ENCODE results near the gene PLXND1.
"Not testable (repeated sequence)": the region's sequence is repeated elsewhere in the genome, so short reads cannot be mapped to it uniquely, and the experiment has no call there.

PLXND1 gene

DNA sequence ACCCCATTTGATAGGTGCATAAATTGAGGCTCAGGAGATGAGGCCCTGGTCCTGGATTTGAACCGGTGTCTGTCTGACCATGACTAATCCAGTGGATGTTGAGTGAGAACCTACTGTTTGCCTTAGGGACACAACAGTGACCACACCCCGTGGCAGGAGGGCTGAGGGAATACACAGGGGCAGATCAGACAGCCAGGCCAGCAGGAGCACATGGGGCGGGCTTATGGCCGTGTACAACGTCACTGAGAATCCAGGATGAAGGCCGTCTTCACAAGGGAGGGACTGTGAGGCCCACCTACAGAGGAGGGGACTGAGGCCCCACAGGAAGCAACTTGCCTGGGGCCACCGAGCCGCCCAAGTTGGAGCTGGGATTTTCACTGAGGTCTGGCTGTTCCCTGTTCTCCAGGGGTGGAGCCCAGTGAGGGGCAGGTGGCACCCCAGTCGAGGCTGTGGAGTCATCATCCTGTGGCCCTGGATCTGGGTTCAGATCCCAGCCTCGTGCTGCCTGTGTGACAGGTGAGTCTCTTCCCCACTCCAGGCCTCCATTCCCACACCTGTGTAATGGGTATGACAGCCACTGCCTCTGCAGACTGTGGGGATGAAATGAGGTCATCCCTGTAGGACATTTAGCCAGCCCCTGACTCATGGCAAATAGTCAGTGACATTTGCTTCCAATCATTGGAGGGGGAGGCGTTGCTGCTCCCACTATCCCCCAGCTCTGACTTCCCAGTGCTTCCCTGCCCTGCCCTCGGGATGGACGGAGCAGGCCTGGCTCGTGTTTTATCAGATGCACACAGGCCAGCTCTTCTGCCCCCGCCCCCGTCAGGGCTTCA, 6.3 kb upstream of the PLXND1 start:
- no peak for DNase-seq (ENCODE audit: low spot score)

DNA sequence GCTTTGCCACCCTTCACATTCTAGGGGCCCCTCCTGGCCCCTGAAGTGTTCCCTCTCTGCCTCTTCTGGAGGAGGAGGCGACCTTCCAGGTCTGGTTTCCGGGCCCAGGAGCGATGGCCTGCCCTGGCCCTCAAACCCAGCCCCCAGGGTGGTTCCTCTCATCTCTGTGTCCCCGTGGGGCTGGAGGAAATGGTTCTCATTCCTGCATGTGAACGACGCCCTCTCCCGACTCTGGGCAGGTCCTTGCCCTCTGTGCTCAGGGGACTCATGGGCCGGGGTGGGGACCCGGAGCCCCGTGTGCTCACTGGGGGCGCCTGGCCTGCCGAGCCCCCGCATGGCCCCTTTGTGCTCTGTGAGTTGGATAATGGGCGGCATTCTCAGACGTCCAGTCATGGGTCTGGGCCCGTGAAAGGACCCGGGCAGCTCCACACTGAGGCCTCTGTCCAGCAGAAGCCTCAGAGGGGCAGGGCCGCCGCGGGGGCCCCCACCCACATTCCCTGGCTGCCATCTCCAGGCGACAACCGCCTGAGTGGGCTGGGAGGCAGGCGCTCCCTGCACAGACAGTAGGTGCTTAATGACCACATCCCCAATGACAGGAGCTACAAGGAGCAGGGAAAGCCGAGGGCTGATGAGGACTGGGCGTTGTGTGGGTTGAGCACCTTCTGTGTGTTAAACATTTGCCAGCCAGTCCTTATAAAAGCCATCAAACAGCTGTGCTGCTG, 5.5 kb upstream of the PLXND1 start:
- DNase-seq (ENCODE audit: low spot score): no peak

DNA sequence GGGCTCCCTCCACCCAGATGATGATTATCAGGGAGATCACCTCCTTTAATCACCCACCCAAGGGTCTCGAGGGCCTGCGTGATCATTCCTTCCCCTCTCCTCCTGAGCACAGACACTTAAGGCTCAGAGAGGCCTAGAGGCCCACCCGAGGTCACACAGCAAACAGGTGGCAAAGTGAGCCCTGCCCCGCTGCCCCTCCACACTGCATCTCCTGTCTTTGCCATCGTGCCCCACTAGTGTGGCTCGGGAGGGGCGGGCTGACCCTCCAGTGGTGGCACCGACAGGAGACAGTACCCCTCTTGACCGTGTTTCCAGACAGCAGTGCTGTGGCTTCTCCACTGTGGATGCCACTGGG, 4.9 kb upstream of the PLXND1 start:
- no peak for DNase-seq (ENCODE audit: low spot score)

DNA sequence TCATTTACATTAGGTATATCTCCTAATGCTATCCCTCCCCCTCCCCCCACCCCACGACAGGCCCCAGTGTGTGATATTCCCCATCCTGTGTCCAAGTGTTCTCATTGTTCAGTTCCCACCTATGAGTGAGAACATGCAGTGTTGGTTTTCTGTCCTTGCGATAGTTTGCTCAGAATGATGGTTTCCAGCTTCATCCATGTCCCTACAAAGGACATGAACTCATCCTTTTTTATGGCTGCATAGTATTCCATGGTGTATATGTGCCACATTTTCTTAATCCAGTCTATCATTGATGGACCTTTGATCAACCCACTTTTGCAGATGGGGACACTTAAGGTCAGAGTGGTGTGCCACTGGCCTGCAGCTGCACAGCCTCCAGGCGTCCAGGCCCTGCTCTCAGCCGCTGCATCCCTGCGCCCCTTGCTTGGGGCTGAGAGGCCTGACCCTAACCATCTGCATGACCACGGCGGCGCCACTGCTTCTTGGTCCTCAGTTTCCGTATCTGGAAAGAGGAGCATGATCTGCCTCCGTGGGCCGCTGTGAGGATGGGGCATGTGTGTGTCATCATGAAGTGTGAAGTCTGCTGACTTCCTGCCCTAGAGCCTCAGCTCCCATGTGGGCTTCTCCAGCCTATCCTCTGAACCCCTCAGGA, 4.4 kb upstream of the PLXND1 start:
- DNase-seq (ENCODE audit: low spot score): not testable (repeated sequence)

DNA sequence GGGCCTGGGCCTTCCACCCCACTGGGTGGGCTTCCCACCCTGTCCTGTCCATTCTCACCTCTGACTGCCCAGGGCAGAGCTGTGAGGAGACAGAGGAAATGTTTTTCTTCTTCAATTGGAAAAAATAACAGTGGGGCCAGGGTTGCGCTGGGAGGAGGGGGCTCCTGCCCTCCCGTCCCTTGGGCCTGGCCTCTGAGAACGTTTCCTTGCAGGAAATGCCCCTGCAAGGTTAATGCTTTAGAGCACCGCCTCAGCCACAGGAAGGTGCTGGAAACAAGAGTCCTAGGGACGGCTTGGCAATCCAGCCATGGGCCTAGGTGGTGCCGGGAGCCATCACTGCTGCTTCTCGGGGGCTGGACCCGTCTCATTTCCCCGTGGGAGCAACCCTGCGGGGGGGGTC, 3.8 kb upstream of the PLXND1 start:
- DNase-seq (ENCODE audit: low spot score): no peak

DNA sequence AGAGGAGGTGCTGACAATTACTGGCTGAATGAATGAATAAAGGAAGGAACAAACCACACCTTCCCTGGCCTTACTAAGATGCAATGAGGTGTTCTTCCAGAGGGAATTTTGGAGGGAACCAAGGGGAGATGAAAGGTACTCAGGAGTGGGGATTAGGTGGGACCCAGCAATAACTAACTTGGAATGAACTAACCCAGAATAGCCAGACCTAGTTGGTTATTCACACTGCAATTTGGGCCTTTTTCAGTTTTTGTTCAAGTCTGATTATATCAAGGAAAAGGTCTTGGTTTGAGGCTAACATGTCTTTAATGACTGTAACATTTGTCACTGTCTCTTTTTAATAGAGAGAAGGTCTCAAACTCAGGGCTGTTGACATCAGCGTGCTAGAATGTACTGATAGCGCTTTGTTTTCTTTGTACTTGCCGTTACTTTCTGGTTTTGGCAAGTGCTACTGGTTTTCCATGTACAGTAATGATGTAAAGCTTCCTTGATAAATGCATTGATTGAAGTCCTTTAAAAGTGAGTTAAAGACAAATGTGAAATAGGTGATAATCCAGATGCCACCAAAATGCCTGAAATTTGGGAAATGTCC, 3.2 kb upstream of the PLXND1 start:
- DNase-seq (ENCODE audit: low spot score): no peak

DNA sequence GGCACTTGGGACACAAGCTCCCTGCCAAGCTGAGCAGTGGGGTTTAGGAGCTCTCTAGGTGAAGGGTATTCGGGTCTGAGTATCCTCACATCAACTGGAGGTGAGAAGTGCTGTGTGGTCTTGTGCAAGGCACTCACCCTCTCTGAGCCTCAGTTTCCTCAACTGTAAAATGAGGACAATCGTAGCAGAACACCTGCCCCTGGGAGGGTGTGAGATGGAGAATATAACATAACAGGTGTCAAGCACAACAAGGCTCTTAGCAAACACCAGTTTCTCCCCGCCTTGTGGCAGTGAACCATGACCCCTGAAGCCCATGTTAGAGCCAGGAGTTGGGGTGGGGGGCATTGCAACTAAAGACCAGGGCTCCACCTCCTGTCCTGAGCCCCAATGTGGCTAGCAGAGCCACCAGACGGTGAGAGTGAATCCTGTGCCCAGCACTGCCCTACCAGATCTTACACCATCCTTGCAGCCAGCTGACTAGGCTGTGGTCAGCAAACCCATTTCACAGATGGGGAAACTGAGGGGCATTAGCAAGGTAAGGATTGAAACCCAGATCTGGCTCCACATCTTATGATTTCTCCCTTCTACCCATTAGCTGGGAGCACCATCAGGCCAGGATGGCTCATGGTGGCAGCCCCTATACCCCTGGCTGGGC, 2.6 kb upstream of the PLXND1 start:
- no peak for DNase-seq (ENCODE audit: low spot score)

DNA sequence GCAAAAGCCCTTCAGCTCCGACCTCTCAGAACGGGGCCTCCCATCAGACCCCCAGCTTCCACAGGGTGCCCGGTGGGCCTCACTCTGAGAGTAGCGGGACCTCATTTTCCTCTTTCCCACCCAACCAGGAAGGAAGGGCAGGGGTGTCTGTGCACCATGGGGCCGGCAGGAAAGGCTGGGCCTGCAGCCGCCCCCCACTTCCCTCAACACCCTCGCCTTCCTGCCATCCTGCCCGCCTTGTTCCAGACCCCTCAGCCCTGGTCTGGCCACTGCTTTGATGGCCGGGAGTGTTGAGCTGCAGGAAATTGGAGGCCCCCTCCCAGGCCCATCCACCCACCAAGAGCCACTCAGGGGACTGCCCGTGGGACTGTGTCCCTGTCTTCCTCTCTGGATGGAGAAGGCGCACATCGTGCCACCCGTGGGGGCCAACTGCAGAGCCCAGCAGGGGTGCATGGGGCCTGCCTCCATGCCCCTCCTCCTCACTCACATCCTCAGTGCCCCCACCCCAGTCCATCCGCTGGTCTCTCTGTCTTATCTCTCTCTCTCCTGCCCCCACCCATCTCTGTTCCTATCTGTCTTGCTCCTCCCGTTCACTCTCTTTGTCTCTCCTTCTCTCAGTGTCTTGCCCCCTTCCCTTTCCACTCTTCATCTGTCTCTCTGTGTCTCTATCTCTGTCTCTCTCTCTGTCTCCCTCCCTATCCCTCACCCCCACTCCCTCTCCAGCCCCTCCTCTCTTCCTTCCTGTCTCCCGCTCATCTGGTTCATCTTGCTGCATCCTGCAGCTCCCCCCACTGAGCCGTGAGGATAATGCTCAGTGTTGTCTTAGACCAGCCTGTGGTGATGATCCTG, 1.8 kb upstream of the PLXND1 start:
- DNase-seq (ENCODE audit: low spot score): no peak

DNA sequence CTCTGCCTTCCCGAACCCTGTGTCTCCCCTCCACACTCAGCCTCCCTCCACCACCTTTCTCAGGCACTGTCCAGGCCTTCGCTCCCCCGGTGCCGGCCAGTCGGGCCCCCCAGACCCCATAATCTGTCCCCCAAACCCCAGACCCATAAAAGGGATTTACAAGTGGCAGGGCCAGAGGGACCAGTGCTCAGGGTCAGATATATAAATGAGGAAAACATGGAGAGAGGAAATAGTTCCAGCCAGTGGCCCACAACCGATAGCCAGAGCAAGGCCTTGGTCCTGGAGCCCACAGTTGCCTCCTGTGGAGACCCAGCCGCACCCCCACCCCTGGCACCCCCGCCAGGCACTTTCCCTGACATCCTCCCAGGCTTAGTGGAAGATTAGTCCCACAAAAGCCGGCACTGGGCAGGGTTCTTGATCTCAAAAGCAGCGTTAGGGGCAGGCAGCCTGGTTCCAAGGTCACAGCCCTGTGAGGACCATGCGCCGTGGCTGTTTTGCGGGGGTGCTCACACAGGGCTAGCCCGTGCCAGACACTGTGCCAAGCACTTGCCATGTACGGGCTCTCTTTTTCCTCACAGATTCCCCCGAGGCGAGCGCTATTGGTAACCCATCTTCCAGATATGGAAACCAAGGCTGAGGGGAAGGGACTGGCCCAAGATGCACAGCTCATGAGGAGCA, 1.1 kb upstream of the PLXND1 start:
- DNase-seq (ENCODE audit: low spot score): no peak

DNA sequence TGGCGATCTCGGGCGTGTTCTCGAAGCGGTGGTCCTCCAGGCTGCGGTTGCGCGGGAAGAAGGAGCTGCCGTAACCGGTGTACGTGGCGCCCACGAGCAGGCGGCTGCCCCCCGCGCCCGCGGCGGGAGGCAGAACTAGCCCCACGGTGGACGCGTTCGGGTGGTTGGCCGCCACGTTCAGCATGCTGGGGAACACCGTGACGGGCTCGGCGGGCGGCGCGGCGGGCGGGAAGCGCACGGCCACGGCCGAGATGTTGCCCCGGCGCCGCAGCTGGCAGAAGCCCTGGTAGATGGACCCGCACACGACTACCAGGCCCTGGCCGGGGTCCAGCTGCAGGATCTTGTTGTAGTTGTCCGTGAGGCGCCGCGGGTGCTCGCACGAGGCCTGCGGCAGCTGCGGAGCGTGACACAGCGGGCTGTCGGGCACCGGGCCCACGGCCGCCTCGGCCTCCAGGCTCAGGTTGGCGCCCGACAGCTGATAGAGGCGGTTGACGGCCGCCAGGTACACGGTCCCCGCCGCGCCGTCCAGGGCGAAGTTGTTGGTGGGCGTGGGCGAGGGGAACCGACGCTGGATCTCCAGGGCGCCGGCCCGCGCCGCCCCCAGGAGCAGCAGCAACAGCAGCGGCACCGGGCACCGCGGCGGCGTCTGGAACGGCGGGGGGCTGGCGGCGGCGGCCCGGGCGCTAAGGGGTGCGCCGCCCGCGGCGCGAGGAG, 397 bp downstream of the PLXND1 start:
- no peak for DNase-seq (ENCODE audit: low spot score)

DNA sequence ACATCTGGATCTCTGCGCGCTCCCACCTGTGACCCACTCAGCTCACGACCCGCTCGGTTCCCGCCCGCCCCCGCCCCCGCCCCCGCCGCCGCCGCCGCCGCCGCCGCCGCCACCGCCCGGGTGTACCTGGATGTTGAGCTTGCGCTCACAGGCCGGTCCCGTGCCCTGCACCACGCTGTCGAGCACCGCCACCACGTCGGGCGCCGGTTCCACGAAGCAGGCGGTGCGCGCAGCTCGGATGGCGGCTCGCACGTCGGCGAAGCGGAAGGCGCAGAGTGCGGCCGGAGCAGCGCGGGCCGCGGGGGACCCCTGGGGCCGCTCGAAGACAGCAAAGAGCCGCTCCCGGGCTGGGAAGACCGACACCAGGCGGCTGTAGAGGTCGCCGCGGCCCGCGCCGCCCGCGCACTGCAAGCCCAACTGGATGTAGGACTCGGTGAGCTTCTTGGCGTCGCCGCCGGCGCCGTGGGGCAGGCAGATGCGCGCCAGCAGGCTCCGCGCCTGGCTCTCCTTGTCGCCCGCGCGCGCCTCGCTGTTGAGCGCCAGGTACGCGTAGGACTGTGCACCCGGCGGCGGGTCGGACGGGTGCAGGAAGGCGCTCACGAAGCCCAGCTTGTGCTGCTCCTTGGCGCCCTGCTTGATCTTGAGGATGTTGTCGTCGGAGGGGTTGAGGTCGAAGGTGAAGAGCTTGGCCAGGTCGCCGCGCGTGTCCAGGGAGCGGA, 1.1 kb downstream of the PLXND1 start:
- DNase-seq (ENCODE audit: low spot score): peak; percentile 42

DNA sequence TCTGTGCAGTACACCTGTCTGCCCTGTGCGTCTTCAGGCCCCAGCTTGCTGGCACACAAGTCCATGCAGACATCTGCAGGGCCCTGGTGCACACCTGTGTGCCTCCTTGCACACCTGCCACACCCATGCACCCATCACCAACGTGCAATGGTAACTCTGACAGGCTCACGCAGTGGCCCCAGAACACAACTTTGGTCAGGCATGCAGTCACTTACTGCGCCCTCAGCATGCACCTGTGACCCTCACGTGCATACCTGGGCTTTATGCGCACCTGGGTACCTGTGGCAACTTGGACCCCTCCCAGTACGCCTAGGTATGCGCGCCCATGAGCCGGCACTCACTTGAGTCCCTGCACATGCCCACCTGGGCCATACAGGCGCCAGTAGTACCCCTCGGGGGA, 1.7 kb downstream of the PLXND1 start:
- no peak for DNase-seq (ENCODE audit: low spot score)

DNA sequence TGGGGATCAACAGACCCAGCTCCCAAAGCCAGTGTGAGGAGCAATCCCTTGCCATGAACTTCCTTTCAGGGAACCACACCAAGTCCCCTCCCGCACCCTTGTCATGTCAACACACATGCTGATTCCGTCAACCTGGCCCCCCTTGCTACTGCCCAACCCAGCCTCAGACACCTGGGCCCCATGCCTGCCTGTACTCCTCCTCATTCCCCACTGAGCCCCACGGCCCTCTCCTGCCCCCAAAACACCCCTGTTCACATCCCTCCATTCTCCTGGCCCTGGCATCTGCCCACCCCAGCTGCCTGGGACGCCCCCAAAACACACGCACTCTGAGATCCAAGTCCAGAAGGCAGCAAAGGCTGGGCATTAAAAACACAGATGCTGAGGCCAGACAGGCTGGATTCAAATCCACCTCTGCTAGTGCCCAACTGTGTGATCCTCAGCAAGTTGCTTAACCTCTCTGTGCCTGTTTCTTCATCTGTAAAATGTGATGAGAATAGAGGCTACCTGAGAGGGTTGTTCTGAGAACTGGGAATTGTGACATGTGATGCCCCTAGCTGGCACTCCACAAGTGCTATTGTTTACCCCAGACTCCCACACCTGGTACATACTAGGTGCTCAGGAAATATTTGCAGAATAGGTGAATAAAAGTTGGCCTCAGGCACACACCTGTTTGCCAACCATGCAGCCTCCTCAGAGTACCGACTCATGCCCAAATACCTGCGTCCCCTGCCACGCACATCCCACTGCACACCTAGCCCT, 2.3 kb downstream of the PLXND1 start:
- no peak for DNase-seq (ENCODE audit: low spot score)

DNA sequence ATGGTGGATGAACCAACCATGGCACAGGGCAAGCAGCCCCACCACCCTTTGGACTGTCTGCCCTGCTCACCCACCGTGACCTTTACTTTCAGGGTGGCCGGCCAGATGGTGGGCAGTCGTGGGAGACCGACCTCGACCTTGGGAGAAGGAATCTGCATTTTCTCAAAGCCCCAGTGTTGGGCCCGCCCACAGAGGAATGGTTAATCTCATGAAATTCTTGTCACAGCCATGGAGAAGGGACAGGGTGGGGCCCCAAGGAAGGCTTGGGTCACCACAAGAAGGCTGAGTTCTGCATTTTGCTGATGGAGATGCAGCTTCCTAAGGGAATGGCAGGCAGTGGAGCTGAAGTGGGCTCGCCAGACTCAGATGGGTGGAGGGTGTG, 2.9 kb downstream of the PLXND1 start:
- no peak for DNase-seq (ENCODE audit: low spot score)

DNA sequence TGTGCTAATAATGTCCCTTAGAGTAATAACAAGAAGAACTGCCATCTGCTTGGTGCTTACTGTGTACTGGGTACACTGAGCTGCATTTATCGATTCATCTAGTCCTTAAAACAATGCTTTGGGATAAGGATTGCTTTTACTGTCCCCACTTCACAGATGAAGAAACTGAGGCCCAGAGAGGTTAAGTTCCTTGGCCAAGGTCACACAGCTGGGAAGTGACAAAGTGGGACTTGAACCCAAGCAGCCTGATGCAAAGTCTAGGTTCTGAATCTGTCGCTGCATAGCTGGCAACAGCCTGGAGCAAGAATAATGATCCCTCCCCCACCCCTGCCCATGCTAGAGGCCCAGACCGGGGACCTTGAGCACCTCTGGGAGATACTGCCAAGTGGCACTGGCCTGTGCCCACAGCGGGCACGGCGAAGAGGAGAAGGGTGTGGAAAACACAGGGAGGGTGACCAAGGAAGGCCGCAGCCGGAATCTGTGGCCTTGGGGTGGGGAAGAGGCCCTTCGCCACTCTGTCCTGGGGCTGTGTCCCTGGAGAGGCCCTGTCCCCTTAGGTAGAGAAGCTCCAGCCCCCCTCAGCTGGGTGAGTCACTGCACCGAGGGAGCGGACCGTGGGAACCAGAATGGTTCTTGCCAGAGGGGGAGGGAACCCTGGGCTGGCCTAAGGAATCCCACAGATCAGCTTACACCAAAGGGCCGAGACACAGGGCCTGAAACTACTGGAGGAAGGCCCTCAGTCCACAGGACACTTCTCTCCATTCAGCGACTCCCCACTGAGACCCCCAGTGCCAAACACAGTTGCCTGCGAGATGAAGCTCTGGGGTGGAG, 3.5 kb downstream of the PLXND1 start:
- no peak for DNase-seq (ENCODE audit: low spot score)

DNA sequence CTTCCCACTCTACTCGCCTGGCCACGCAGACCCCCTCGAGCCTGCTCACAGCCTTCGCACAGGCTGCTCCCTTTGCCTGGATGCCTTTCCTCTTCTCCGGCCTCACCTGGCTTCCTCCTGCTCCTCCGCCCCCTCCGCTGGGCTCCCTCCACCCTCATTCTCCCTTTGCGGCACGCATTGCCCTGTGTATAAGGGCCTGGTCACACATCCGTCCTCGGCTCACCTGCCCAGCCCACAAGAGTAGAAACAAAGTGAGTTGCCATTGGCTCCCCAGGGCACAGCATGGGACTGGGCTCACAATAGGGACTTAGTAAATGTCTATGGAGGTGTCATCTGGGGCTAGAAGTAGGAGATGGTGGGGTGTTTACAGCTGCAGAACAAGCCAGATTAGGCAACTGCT, 4.2 kb downstream of the PLXND1 start:
- DNase-seq (ENCODE audit: low spot score): no peak

DNA sequence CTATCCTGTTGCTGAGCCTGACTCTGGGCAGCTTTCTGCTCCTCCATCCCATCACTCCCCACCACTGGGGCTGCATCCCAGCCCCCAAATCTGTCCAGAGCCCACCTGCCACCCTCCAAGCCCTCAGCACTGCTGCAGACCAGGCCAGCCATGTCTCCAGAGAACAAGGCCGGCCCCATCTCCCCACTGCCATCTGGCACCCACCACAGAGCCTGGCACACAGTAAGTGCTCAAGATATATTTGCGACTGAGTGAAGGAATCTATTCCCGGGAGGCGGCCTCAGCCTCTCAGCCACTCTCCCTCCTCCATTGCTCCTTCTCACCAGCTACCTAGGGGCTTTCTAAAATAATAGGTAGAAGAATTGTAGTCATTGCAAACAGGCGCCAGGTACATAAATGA, 4.8 kb downstream of the PLXND1 start:
- no peak for DNase-seq (ENCODE audit: low spot score)

DNA sequence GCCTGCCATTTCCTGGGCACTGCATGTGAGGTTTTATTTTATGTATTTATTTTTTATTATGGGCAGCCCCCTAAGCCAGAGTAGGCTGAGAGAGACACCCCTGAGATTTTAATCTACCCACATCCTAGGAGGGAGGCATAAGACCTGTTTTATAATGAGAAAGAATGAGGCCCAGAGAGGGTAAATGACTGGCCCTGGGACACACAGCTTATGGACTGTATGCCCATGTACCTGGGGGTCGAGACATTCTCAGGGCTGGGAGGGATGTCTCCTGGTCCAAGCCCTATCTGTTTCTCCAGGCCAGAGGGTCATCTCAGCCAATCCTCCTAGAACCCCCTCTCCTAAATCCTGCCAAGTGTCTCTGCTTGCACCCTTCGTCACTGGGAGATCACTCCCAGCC, 6.1 kb downstream of the PLXND1 start:
- no peak for DNase-seq (ENCODE audit: low spot score)
